Caco-2 (cell line): Measurements from ENCODE around the gene WARS2. TPM values are rescaled to one million over a fixed set of nuclear protein-coding genes. Genes with fewer than 3 reads are reported as not detected.
"Not testable (repeated sequence)": the region's sequence is repeated elsewhere in the genome, so short reads cannot be mapped to it uniquely, and the experiment has no call there.

Experiments
- BruUV-seq: library from RNA; stranded (reverse); fragments of 400-500 nt; replicated peaks from 2 replicates; lab custom pipeline; 2021; lab: Mats Ljungman, UMichigan
- CTCF ChIA-PET: fragments of 300-600 bp; sonication (Branson Sonifier 250); formaldehyde crosslinking; loops from one replicate; lab custom pipeline; 2022; ENCODE audit warnings: antibody characterized with exemption; lab: Charles Lee
- POLR2A ChIA-PET: fragments of 300-600 bp; sonication (Branson Sonifier 250); formaldehyde crosslinking; loops from one replicate; lab custom pipeline; 2022; ENCODE audit warnings: antibody characterized with exemption; lab: Charles Lee
- DNase-seq, 2 experiments: peaks; one replicate each; pipeline versions ENCODE4 v3.0.0 to v3.0.0-alpha.2; 2020 to 2022
- H3K27me3 ChIP-seq: replicated peaks from 2 replicates; pipeline ENCODE4 v1.6.0; 2011; ENCODE audit warnings: low read length; ENCODE audit not compliant: control insufficient read depth, insufficient read depth
- H3K36me3 ChIP-seq: 2 replicates; pipeline ENCODE4 v1.5.1; 2011; ENCODE audit warnings: low read length; ENCODE audit not compliant: control insufficient read depth, insufficient read depth
- H3K4me1 ChIP-seq: fragments of 250-450 bp; sonication (Bioruptor Pico); 2 replicates; pipeline ENCODE4 v1.5.1; 2020; ENCODE audit warnings: mild to moderate bottlenecking
- H3K4me3 ChIP-seq: 2 replicates; pipeline ENCODE4 v1.5.1; 2011; ENCODE audit warnings: low read depth, mild to moderate bottlenecking, control low read depth, low read length
- H3K9me3 ChIP-seq: fragments of 250-450 bp; sonication (Bioruptor Pico); 2 replicates; pipeline ENCODE4 v1.5.1; 2020; ENCODE audit warnings: mild to moderate bottlenecking, moderate library complexity
- H3K27ac Mint-ChIP-seq: one replicate; pipeline ENCODE4 v1.8.0; 2022; ENCODE audit warnings: mixed read lengths; ENCODE audit not compliant: unreplicated experiment
- H3K27me3 Mint-ChIP-seq: one replicate; pipeline ENCODE4 v1.8.0; 2022; ENCODE audit warnings: mixed read lengths; ENCODE audit not compliant: insufficient read depth, unreplicated experiment
- H3K36me3 Mint-ChIP-seq: one replicate; pipeline ENCODE4 v1.8.0; 2022; ENCODE audit warnings: mild to moderate bottlenecking, mixed read lengths; ENCODE audit not compliant: insufficient read depth, unreplicated experiment
- H3K4me1 Mint-ChIP-seq: one replicate; pipeline ENCODE4 v1.8.0; 2022; ENCODE audit warnings: low read depth, mixed read lengths; ENCODE audit not compliant: unreplicated experiment
- H3K4me3 Mint-ChIP-seq: one replicate; pipeline ENCODE4 v1.8.0; 2022; ENCODE audit warnings: mild to moderate bottlenecking, moderate library complexity, mixed read lengths; ENCODE audit not compliant: unreplicated experiment
- H3K9me3 Mint-ChIP-seq: one replicate; pipeline ENCODE4 v1.8.0; 2022; ENCODE audit warnings: mixed read lengths; ENCODE audit not compliant: unreplicated experiment
- intact Hi-C: fragments of 100-400 bp; cut with micrococcal nuclease; formaldehyde crosslinking; loops from one replicate; pipeline ENCODE4 v1.10.0; 2022; ENCODE audit not compliant: unreplicated experiment
- total RNA-seq: library from RNA; stranded (reverse); gene quantifications from 2 replicates; pipeline ENCODE4 v1.2.3, GENCODE V29; 2022
- TF ChIP-seq, protein P1 (sequence below), 2 experiments: fragments of 200-600 bp in 1 of 2; IDR thresholded peaks; 1 replicate in 1 of 2; 2 replicates in 1 of 2; pipeline versions ENCODE4 v1.5.1 to v1.8.0; 2011 to 2022; ENCODE audit warnings: antibody characterized with exemption in 1 of 2, control low read depth in 1 of 2, inconsistent platforms in 1 of 2, low read depth in 1 of 2, low read length in 1 of 2, mild to moderate bottlenecking in 1 of 2, moderate library complexity in 1 of 2; ENCODE audit not compliant: insufficient read depth in 1 of 2, severe bottlenecking in 1 of 2, unreplicated experiment in 1 of 2

WARS2 gene
- total RNA-seq, 1 experiment from 2014 or later, result 11.9 TPM

- no peak for DNase-seq
- H3K36me3 ChIP-seq, result no peaks in the 10 kb centered on the region
- Mint-ChIP-seq H3K9me3 (no peaks in the 10 kb centered on the region), H3K36me3 (no peaks in the 10 kb centered on the region), H3K27me3 (no peaks in the 10 kb centered on the region), H3K4me3 (no peak overlapping the region), H3K27ac (no peak overlapping the region), H3K4me1 (no peaks in the 10 kb centered on the region)
- TF ChIP-seq, protein P1, sequence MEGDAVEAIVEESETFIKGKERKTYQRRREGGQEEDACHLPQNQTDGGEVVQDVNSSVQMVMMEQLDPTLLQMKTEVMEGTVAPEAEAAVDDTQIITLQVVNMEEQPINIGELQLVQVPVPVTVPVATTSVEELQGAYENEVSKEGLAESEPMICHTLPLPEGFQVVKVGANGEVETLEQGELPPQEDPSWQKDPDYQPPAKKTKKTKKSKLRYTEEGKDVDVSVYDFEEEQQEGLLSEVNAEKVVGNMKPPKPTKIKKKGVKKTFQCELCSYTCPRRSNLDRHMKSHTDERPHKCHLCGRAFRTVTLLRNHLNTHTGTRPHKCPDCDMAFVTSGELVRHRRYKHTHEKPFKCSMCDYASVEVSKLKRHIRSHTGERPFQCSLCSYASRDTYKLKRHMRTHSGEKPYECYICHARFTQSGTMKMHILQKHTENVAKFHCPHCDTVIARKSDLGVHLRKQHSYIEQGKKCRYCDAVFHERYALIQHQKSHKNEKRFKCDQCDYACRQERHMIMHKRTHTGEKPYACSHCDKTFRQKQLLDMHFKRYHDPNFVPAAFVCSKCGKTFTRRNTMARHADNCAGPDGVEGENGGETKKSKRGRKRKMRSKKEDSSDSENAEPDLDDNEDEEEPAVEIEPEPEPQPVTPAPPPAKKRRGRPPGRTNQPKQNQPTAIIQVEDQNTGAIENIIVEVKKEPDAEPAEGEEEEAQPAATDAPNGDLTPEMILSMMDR (IDR thresholded peaks at IDR 0.05; ENCODE audit: insufficient read depth in 1 of 2, low read depth in 1 of 2, low read length in 1 of 2, severe bottlenecking in 1 of 2, unreplicated experiment in 1 of 2), result no peak
- CTCF ChIA-PET, result no interaction called here
- intact Hi-C loops, result no loop called here
- POLR2A ChIA-PET, result no interaction called here
- no peaks in the 10 kb centered on the region for H3K27me3 ChIP-seq
- no peaks in the 10 kb centered on the region for H3K9me3 ChIP-seq
- no TSS peak for BruUV-seq
- no peak overlapping the region for H3K4me3 ChIP-seq
- H3K4me1 ChIP-seq, result no peaks in the 10 kb centered on the region
Observed at GRCh38 chr1:119124764-119125163, 15.7 kb downstream of the WARS2 start.

GRCh38 chr1:119121872-119122271 lies 18.6 kb downstream of the WARS2 start:
- H3K4me1 Mint-ChIP-seq, BruUV-seq, H3K27ac Mint-ChIP-seq, H3K4me3 Mint-ChIP-seq, H3K27me3 ChIP-seq, H3K36me3 Mint-ChIP-seq, intact Hi-C loops, H3K36me3 ChIP-seq, H3K9me3 Mint-ChIP-seq, CTCF ChIA-PET, POLR2A ChIA-PET, H3K4me3 ChIP-seq, H3K27me3 Mint-ChIP-seq, H3K4me1 ChIP-seq, DNase-seq, H3K9me3 ChIP-seq: not testable (repeated sequence)

- H3K9me3 Mint-ChIP-seq, result no peaks in the 10 kb centered on the region
- POLR2A ChIA-PET, result no interaction called here
- no peak overlapping the region for H3K27ac Mint-ChIP-seq
- TF ChIP-seq, protein P1 (IDR thresholded peaks at IDR 0.05; ENCODE audit: insufficient read depth in 1 of 2, low read depth in 1 of 2, low read length in 1 of 2, severe bottlenecking in 1 of 2, unreplicated experiment in 1 of 2), result no peak
- H3K27me3 Mint-ChIP-seq, result no peaks in the 10 kb centered on the region
- H3K36me3 Mint-ChIP-seq, result no peaks in the 10 kb centered on the region
- BruUV-seq, result no TSS peak
- Histone ChIP-seq H3K9me3 (no peaks in the 10 kb centered on the region), H3K4me3 (no peak overlapping the region), H3K27me3 (no peaks in the 10 kb centered on the region), H3K36me3 (no peaks in the 10 kb centered on the region), H3K4me1 (no peaks in the 10 kb centered on the region)
- intact Hi-C loops, result no loop called here
- H3K4me3 Mint-ChIP-seq, result no peak overlapping the region
- H3K4me1 Mint-ChIP-seq, result no peaks in the 10 kb centered on the region
- DNase-seq, result no peak
- CTCF ChIA-PET, result no interaction called here
Observed at GRCh38 chr1:119116725-119117124, 23.7 kb downstream of the WARS2 start.

GRCh38 chr1:119115736-119116135 lies 24.7 kb downstream of the WARS2 start:
- Histone ChIP-seq H3K36me3 (no peaks in the 10 kb centered on the region), H3K4me1 (no peaks in the 10 kb centered on the region), H3K9me3 (no peaks in the 10 kb centered on the region), H3K27me3 (no peaks in the 10 kb centered on the region), H3K4me3 (no peak overlapping the region)
- Mint-ChIP-seq H3K36me3 (no peaks in the 10 kb centered on the region), H3K27me3 (no peaks in the 10 kb centered on the region), H3K9me3 (no peaks in the 10 kb centered on the region), H3K4me1 (no peaks in the 10 kb centered on the region), H3K27ac (no peak overlapping the region), H3K4me3 (no peak overlapping the region)
- POLR2A ChIA-PET, result no interaction called here
- CTCF ChIA-PET, result no interaction called here
- intact Hi-C loops, result no loop called here
- no peak for DNase-seq
- BruUV-seq, result no TSS peak
- TF ChIP-seq, protein P1 (IDR thresholded peaks at IDR 0.05; ENCODE audit: insufficient read depth in 1 of 2, low read depth in 1 of 2, low read length in 1 of 2, severe bottlenecking in 1 of 2, unreplicated experiment in 1 of 2), result no peak
